Measurements from ENCODE around the gene MAPK8IP2. TPM values are rescaled to one million over a fixed set of nuclear protein-coding genes. Genes with fewer than 3 reads are reported as not detected.

MAPK8IP2 gene
- total and polyA plus RNA-seq, 10 of the 15 experiments (the other 5 are each of a cell fraction or from before 2014, with no cell fraction given): 0.01 to 0.13 (median 0.06) TPM; not detected in 4

- CTCF ChIA-PET: interaction anchor here (1.4 to 2.0 kb wide), 2 partner anchors 9 to 62 kb away, joined by 4 to 9 read pairs; no protein-coding TSS in a partner anchor
- Histone ChIP-seq H3K79me2 (ENCODE audit: control insufficient read depth, insufficient read depth, low read length) (peaks cover 11% of the 10 kb centered on the region), H3K9me3 (replicated peaks; ENCODE audit: control insufficient read depth, insufficient read depth, low read length) (no peaks in the 10 kb centered on the region), H3K9ac (ENCODE audit: control insufficient read depth, insufficient read depth, low read length) (no peak overlapping the region), H3K4me2 (ENCODE audit: control insufficient read depth, insufficient read depth) (no peak overlapping the region), H3K4me1 (ENCODE audit: control insufficient read depth, insufficient read depth, low read length) (peaks cover 5% of the 10 kb centered on the region), H3K27ac (ENCODE audit: control insufficient read depth, insufficient read depth) (no peak overlapping the region), H3K4me3 (no peak overlapping the region), H2AFZ (ENCODE audit: control insufficient read depth, low read depth, low read length) (no peak overlapping the region), H3K27me3 (replicated peaks in 1 of 2; ENCODE audit: control insufficient read depth in 2 of 2, insufficient read depth in 2 of 2, low read length in 1 of 2) (no peaks in the 10 kb centered on the region; a peak in 1 of 4 replicates), H3K36me3 (ENCODE audit: control insufficient read depth in 2 of 2, insufficient read depth in 2 of 2, low read length in 1 of 2) (no peaks in the 10 kb centered on the region; a peak in 1 of 4 replicates), H4K20me1 (ENCODE audit: control insufficient read depth, insufficient read depth) (no peaks in the 10 kb centered on the region)
- RAD21 ChIA-PET (ENCODE audit: unreplicated experiment): no interaction called here
- TF ChIP-seq SPI1 (IDR thresholded peaks at IDR 0.05; ENCODE audit: borderline replicate concordance, insufficient read depth, low read depth, low read length) (no peak), USF2 (IDR thresholded peaks at IDR 0.05; ENCODE audit: borderline replicate concordance, low read depth, low read length) (no peak), SIN3A (IDR thresholded peaks at IDR 0.05; ENCODE audit: low read depth, low read length) (no peak), MYC (IDR thresholded peaks at IDR 0.05; ENCODE audit: insufficient read depth, insufficient read length, insufficient replicate concordance, low read length, severe bottlenecking) (no peak), NR2C2 (IDR thresholded peaks at IDR 0.05; ENCODE audit: borderline replicate concordance, control insufficient read depth, insufficient read length, low read depth) (no peak), BRCA1 (IDR thresholded peaks at IDR 0.05; ENCODE audit: low read depth, low read length) (no peak), ATF2 (IDR thresholded peaks at IDR 0.05; ENCODE audit: low read length) (no peak), USF1 (IDR thresholded peaks at IDR 0.05; ENCODE audit: borderline replicate concordance, extremely low read length, insufficient read depth, low read depth, low read length) (no peak), NFYB (IDR thresholded peaks at IDR 0.05; ENCODE audit: insufficient read depth, low read depth, low read length) (no peak), EZH2 (IDR thresholded peaks at IDR 0.05; ENCODE audit: borderline replicate concordance, control insufficient read depth, low read depth, low read length) (no peak), PAX8 (IDR thresholded peaks at IDR 0.05) (no peak), SKIL (IDR thresholded peaks at IDR 0.05; ENCODE audit: low read depth, poor library complexity, severe bottlenecking) (no peak), TCF7 (IDR thresholded peaks at IDR 0.05; ENCODE audit: borderline replicate concordance) (no peak), ZNF384 (IDR thresholded peaks at IDR 0.05; ENCODE audit: borderline replicate concordance, low read depth, low read length) (no peak), SMAD5 (IDR thresholded peaks at IDR 0.05; ENCODE audit: low read depth) (no peak), SUZ12 (IDR thresholded peaks at IDR 0.05; ENCODE audit: unreplicated experiment) (no peak), POLR2AphosphoS2 (IDR thresholded peaks at IDR 0.05; ENCODE audit: low read depth, low read length) (no peak), JUNB (IDR thresholded peaks at IDR 0.05) (no peak), POLR2A (IDR thresholded peaks at IDR 0.05; ENCODE audit: low read depth, low read length) (no peak)
- WGBS (ENCODE audit: insufficient coverage, insufficient replicate concordance, low lambda C conversion rate, missing lambda C conversion rate): 88% methylated on average over 5 of the region's 5 CpGs
- POLR2A ChIA-PET: no interaction called here
- BruUV-seq (replicated peaks): no TSS peak
- SMC1A ChIA-PET (ENCODE audit: uncharacterized antibody, unreplicated experiment): no interaction called here
- no peak for ATAC-seq
- intact Hi-C loops (cut with micrococcal nuclease; ENCODE audit: unreplicated experiment) (no loop called here), in situ Hi-C loops (cut with MboI) (no loop called here)
- FAIRE-seq: no peak
- no peak for DNase-seq (ENCODE audit: low read depth, low spot score)
Observed at GRCh38 chr22:50630376-50630775, 29.8 kb downstream of the MAPK8IP2 start.
